Measurements from ENCODE around the gene INKA2. TPM values are rescaled to one million over a fixed set of nuclear protein-coding genes. Genes with fewer than 3 reads are reported as not detected.

The INKA2 gene
- total and polyA plus RNA-seq, 10 of the 15 experiments (the other 5 are each of a cell fraction or from before 2014, with no cell fraction given): 0.38 to 5.1 (median 1.3) TPM; not detected in 1

- no peak for FAIRE-seq
- Histone ChIP-seq H3K79me2 (ENCODE audit: control insufficient read depth, insufficient read depth, low read length) (no peaks in the 10 kb centered on the region), H4K20me1 (ENCODE audit: control insufficient read depth, insufficient read depth) (no peaks in the 10 kb centered on the region; the same call in 1 of the 2 replicates), H3K4me1 (ENCODE audit: control insufficient read depth, insufficient read depth, low read length) (no peaks in the 10 kb centered on the region), H2AFZ (ENCODE audit: control insufficient read depth, low read depth, low read length) (no peak overlapping the region), H3K4me2 (ENCODE audit: control insufficient read depth, insufficient read depth) (no peak overlapping the region), H3K4me3 (no peak overlapping the region), H3K27ac (ENCODE audit: control insufficient read depth, insufficient read depth) (no peak overlapping the region), H3K36me3 (ENCODE audit: control insufficient read depth in 2 of 2, insufficient read depth in 2 of 2, low read length in 1 of 2) (no peaks in the 10 kb centered on the region), H3K27me3 (replicated peaks in 1 of 2; ENCODE audit: control insufficient read depth in 2 of 2, insufficient read depth in 2 of 2, low read length in 1 of 2) (peaks cover 0 to 2% of the 10 kb centered on the region in 2 experiments; a peak in 2 of 4 replicates), H3K9me3 (replicated peaks; ENCODE audit: control insufficient read depth, insufficient read depth, low read length) (no peaks in the 10 kb centered on the region), H3K9ac (ENCODE audit: control insufficient read depth, insufficient read depth, low read length) (no peak overlapping the region)
- no peak for ATAC-seq
- ChIA-PET POLR2A (interaction anchor here (0.7 kb wide), 1 partner anchor 19 kb away, joined by 3 read pairs; no protein-coding TSS in a partner anchor), RAD21 (ENCODE audit: unreplicated experiment) (interaction anchor here (1.3 kb wide), 1 partner anchor 22 kb away, joined by 3 read pairs; no protein-coding TSS in a partner anchor), SMC1A (ENCODE audit: uncharacterized antibody, unreplicated experiment) (interaction anchor here (0.8 to 0.9 kb wide), 2 partner anchors 18 to 29 kb away, joined by 3 read pairs; no protein-coding TSS in a partner anchor), CTCF (interaction anchor here (0.7 to 1.8 kb wide), 3 partner anchors 10 to 18 kb away, joined by 3 to 5 read pairs (median 4); no protein-coding TSS in a partner anchor)
- in situ Hi-C loops (cut with MboI): no loop called here
- BruUV-seq (replicated peaks): no TSS peak
- TF ChIP-seq CHD2 (IDR thresholded peaks at IDR 0.05; ENCODE audit: borderline replicate concordance, low read depth, low read length) (no peak), JUNB (IDR thresholded peaks at IDR 0.05) (no peak), ZNF24 (IDR thresholded peaks at IDR 0.05) (no peak), MEF2A (IDR thresholded peaks at IDR 0.05; ENCODE audit: insufficient read depth, low read depth, low read length) (no peak), NFIC (IDR thresholded peaks at IDR 0.05; ENCODE audit: low read depth, low read length) (no peak), ZBTB4 (CRISPR knock-in tag; IDR thresholded peaks at IDR 0.05) (no peak), LARP7 (IDR thresholded peaks at IDR 0.05) (no peak), MTA2 (IDR thresholded peaks at IDR 0.05; ENCODE audit: low read depth) (no peak), MTA3 (IDR thresholded peaks at IDR 0.05; ENCODE audit: borderline replicate concordance, low read length) (no peak), SMC3 (IDR thresholded peaks at IDR 0.05; ENCODE audit: borderline replicate concordance, low read length) (no peak), HCFC1 (IDR thresholded peaks at IDR 0.05; ENCODE audit: low read length) (no peak), SKIL (IDR thresholded peaks at IDR 0.05; ENCODE audit: low read depth, poor library complexity, severe bottlenecking) (no peak), SIN3A (IDR thresholded peaks at IDR 0.05; ENCODE audit: low read depth, low read length) (no peak), ASH2L (IDR thresholded peaks at IDR 0.05; ENCODE audit: borderline replicate concordance, low read depth) (no peak), ATF7 (IDR thresholded peaks at IDR 0.05; ENCODE audit: low read depth) (no peak), EGR1 (IDR thresholded peaks at IDR 0.05; ENCODE audit: borderline replicate concordance in 1 of 2, low read depth in 2 of 2, low read length in 2 of 2) (no peak)
- DNase-seq (ENCODE audit: low read depth, low spot score): no peak
- 65% methylated on average over 6 of the region's 6 CpGs for WGBS (ENCODE audit: insufficient coverage, insufficient replicate concordance, low lambda C conversion rate, missing lambda C conversion rate)
- intact Hi-C loops (cut with micrococcal nuclease; ENCODE audit: unreplicated experiment): no loop called here
These were observed 7.2 kb downstream of the INKA2 start for GRCh38 chr1:111731956-111732355.
